Stimulated activated CD4-positive, alpha-beta T cell treated with anti-CD3 and anti-CD28 coated beads, TNF-alpha, amount 100 ng/mL, for 1 hour (primary cell): ENCODE measurements around the gene OSGEPL1.
"Not testable (repeated sequence)": the region's sequence is repeated elsewhere in the genome, so short reads cannot be mapped to it uniquely, and the experiment has no call there.

ENCODE experiments used
- DNase-seq, 3 donors: peaks; one replicate each; pipeline ENCODE4 v3.0.0-alpha.2; 2020; ENCODE audit warnings: low read depth in 3 of 3, low spot score in 1 of 3

OSGEPL1 gene, protein sequence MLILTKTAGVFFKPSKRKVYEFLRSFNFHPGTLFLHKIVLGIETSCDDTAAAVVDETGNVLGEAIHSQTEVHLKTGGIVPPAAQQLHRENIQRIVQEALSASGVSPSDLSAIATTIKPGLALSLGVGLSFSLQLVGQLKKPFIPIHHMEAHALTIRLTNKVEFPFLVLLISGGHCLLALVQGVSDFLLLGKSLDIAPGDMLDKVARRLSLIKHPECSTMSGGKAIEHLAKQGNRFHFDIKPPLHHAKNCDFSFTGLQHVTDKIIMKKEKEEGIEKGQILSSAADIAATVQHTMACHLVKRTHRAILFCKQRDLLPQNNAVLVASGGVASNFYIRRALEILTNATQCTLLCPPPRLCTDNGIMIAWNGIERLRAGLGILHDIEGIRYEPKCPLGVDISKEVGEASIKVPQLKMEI

DNA sequence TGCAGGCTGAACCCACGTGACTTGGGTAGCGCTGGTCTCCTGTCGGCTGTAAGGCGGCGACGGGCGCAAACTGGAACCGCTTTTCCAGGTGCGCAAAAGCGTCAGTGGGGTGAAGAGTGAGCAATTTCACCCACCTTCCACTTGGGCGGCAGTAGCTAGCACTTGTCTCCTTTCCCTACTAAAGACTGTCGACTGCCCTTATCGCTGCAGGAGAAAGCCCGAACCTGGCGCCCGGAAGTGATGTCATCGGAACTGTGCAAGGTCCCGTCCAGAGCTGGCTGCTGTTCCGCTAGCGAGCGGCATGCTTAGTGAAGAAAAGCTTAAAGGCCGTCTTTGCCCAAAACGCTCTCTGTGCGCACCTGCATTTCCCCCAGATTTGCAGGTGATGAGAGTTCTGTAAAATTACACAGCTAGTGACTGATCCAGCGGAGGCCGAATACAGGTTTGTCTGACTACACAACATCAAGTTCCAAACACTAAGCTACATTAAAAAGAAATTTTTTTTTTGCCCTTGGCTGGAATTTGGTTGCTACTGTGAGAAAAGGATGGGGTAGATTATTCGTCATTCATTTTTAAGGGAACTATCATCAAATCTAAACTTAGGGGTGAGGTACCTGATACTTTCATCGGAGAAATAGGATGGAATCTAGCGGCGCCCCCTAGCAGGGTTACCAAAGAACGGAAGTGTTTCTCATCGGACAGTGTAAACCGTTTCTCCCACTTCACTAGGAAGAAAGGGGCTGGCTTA lies at the start of gene OSGEPL1:
TSS of gene OSGEPL1 (minus strand) at position 242 of the 748 bp plus-strand sequence. CDS start 1,152 bp downstream, outside the sequence.
- peak; percentile 68 to 83 (median 75) for DNase-seq

DNA sequence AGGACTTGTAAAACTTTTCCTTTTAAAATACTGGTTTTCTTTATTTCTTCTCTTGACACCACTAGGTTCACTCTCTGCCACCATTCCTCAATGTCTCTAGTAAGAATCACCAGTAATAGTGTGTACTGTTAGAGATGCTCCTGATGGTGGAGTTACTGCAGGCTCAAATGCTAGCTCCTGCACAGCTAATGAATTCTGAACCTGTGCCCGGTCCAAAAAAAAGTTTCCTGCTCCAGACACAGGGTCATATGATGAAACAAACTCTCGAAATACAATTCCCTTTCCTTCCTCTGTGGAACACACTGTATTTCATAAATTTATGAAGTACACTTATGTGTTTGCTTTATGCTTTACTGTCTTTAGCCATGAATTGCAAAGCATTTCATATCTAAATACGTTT lies 40.8 kb upstream of the OSGEPL1 start:
- DNase-seq: no peak

DNA sequence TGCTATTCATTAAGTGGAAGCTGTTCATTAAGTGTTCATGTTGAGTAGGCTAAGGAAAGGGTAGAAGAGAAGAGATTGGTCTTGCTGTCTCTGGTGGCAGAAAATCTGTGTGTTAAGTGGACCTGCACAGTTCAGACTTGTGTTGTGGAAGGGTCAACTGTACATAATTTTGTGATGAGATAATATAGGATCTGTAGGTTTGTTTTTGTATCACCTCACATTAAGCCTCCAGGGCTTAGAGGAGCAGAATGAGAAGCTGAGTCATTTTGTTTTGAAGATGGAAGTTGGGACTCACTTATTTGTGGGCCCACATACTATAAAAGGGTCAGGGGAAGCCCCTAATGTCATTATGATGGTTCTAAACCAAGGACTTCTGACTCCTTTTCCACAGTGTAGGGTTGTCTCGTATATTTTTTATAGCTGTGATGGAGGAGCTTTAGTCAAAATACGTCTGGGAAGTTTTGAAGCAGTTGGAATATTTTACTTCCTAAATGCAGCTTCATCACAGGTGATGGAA lies 39.9 kb upstream of the OSGEPL1 start:
- no peak for DNase-seq

DNA sequence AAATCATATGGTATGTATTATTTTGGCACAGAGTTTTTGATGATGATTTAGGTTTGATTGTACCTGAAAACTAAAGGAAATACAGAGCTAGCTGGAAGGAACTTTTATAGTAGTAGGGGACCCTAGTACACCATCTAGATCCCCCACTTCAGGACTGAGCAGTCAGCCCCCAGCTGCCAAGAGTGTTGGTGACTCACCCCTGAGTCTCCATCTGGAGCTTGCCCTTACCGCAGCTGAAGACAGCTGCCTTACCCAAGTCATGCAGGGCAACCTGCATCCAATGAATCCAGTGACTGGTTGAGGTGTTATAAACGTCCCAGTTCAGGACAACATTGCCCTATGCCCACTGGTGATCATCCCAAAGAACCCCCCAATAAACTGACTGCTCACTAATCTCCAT lies 36.9 kb upstream of the OSGEPL1 start:
- no peak for DNase-seq

DNA sequence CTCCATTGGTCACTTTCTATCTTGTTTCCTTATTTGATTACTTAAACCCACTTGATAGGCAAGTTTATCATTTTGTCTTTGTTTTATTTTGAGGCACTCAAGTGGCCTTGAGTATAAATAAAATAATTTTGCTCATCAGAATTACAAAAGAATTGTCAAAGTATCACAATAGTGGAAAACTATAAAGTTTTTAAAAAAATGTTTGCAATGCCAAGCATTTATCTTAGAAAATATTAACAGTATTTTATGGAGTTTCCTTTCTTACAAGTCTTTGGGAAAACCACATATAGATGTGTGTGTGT lies 36.4 kb upstream of the OSGEPL1 start:
- DNase-seq: no peak

DNA sequence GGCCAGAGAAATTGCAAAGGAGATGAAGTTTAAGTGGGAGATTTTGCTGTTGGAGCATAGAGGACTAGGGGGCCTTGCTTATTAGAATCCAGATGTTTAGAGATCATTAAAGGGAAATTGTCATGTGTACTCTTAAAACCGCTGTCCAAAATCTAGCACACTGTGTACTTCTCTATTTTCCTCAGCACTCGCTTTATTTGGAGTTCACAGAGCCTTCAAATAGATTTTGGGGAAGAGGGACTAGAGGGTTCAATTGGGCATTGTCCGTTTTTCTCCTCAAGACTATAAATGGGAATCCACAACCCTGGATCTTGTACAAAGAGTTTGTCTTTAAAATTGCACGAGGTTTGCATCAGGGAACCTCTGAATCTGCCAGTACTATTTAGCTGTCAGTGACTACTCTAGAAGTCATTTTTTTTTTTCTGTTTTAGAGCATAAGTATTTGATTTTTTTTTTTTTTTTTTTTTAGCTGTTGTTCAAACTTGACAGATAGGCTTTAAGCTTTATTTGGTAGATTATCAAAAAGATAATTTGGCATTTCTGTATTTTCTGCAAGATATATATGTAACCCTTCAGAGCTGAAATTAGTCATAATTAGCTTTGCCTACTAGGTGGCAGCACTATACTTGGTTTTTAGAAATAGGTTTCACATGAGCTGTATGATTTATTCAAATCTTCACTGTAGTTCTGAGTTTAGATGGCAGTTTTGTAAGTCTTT lies 35.9 kb upstream of the OSGEPL1 start:
- no peak for DNase-seq

DNA sequence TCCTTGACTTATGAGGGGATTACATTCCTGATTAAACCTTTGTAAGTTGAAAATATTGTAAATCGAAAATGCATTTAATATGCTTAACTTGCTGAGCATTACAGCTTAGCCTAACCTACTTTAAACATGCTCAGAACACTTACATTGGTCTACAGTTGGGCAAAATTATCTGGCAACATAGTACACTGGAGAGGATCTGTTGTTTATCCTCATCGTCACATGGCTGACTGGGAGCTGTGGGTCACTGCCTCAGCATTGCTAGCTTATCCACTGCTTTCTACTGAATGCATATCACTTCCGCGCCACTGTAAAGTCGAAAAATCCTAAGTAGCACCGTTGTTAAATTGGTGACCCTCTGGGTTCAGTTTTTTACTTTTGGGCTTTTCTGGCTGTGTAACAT lies 35.3 kb upstream of the OSGEPL1 start:
- DNase-seq: no peak

DNA sequence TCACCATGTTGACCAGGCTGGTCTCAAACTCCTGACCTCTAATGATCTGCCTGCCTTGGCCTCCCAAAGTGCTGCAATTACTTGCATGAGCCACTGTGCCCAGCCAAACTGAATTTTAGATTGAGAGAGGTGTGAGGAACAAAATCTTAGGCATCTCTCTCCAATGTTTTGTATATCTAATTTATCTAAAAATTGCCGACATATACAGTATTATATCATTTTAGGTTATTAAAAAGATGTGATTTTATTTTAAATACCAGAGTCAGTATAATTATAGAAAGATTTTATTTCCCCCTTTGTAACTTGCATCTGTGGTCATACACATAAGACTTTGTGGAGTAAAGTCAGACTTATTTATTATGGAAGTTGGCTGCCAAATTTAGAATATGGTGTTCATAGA lies 31.7 kb upstream of the OSGEPL1 start:
- DNase-seq: no peak

DNA sequence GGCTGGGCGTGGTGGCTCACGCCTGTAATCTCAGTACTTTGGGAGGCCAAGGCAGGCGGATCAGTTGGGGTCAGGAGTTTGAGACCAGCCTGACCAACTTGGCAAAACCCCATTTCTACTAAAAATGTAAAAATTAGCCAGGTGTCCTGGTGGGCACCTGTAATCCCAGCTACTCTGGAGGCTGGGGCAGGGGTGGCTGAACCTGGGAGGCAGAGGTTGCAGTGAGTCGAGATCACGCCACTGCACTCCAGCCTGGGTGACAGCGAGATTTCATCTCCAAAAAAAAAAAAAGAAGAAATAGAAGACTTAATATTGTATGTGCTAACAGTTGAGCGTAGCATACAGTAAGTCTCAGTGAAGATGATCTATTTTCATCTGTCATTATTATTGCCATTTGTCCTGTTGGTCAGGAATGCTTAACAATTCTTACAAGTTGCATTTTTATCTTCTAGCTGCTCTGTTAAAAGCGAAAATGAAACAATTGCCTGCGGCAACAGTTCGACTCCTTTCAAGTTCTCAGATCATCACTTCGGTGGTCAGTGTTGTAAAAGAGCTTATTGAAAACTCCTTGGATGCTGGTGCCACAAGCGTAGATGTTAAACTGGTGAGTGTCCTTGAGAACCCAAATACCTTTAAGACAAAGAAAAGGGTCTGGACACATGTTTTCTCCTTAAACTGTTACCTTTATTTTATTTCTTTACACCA lies 28.9 kb upstream of the OSGEPL1 start:
- no peak for DNase-seq

DNA sequence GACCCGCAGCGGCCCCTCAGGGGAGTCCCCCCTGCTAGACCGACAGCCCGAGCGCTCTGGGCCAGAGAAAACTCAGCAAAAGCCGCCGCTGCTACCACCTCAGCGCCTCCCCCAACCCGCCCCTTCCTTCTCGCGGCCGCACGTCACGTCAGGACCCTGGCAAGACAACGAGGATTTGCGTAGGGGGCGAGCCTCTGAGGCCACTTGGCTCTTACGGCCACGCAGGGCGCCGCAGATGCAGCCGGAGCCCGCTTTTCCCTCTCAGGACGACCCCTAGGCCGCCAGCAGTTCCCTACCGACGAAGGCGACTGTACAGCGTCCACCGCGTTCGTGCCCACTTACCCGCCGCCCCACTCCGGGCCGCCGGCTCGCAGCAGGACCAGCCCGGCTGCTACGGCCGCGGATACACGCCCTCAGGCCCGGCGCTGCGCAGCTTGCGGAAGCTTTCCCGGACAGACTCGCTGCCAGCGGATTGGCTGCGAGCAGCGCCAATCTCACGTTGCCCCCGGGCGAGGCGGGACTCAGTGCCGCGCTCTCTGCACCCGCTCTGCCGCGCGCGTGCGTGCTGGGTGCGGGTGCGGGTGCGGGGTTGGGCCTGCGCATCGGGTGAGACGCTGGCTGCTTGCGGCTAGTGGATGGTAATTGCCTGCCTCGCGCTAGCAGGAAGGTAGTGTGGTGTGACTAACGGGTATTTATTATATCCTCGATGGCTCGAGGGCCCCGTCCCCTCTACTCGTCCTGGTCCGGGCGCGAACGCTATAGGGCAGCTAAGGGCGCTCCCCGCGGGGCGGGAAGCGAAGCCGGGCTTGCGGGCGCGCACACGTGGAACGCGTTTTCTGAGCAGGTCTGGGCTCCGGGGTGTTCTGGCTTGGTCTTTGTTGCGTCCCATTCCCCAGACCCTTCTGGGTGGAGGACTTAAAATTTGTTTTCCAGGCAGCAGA lies 21.6 kb upstream of the OSGEPL1 start, which contains the start of the genes ORMDL1 and PMS1:
TSS of gene ORMDL1 (minus strand) at position 413 of the 941 bp plus-strand sequence. CDS start 1,744 bp downstream, outside the sequence.
TSS of gene PMS1 (plus strand) at position 524 of the 941 bp plus-strand sequence. CDS start 7,360 bp downstream, outside the sequence.
- peak; percentile 80 to 89 (median 82) for DNase-seq

DNA sequence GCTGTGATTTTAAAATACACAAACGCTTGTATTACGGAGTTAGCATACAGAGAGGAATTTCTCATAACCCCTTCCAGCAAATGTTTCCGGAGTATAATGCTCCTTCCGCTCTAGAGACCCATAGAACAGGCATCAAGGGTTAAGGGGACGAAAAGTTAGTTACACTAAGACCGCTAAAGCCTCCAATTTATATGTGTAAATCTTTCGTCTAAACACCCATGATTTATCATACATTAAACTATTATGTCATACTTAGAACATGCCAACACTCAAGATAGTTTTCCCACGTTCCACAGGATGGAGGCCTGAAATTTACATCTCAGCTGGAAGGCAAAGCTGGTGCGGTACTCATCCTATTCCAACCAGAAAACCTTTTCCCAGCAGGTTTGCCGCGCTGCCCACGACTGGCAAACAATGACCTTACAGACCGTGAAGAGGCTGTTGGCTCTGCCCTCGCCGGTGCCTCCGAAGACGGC lies 20.9 kb upstream of the OSGEPL1 start:
- no peak for DNase-seq

DNA sequence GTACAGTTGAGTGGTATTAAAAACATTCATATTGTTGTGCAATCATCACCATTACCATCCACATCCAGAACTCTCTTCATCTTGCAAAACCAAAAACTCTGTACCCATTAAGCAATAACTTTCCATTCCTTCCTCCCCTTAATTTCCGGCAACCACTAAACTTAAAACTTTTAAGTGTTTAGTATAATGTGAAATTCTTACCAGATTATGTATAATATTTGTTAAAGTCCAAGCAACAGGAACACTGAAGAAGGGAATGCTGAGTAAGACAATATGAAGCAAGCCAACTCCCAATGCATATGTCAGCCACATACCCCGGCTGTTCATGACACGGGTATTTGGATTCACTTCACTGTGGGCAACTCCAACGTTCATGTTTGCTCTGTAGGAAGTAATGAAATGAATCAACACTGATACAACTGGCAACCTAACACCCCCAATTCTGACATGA lies 19.7 kb upstream of the OSGEPL1 start:
- no peak for DNase-seq

DNA sequence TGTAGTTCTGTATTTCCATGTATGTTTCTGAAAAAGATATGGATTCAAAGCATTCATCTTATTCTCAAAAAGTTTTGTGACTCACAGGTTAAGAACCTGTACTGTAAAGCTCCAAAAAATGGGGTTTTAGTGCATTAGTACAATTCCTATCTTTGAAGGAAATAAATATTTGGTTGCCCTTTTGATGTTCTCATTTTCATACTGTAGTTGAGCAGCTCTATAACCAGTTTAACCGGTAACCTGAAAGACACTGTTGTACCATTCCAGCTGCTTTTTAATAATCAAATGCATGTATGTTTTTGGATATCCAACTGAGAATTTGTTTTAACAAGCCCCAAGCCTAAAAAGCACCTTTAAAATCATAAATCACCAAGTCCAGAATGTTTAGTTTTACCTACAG lies 9.6 kb upstream of the OSGEPL1 start:
- DNase-seq: no peak

DNA sequence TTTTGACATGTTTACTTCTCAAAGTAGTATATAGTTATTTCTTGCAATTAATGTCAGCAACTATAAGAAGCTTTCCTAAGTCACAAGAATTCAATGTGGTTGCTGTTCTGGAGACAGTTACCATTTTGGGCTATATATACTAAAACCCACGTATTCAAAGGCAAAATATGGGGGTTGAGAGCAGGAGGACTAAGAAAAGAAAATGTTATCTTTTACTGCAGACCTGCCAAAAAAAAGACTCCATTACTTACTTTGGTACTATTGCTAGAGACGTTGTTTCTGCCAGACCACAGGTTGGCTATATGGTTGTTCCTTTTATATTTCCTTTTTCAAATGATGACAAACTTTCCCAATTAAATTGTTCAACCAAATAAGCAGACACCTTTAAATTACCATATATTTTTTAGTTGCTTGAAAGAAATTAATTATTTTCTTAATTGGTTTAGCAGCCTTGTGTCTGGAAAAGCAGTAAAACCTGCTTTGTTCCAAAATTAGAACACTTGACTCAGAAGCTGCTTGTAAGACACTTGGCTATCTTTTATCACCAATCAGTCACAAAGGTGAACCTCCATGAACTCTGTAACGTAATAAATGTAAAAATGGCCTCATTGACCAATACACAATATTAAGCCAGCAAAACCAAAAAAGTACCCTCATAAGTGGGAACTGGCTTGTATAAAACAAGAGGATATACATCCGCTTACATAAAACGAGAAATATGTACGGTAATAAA lies 8.2 kb upstream of the OSGEPL1 start:
- DNase-seq: no peak

DNA sequence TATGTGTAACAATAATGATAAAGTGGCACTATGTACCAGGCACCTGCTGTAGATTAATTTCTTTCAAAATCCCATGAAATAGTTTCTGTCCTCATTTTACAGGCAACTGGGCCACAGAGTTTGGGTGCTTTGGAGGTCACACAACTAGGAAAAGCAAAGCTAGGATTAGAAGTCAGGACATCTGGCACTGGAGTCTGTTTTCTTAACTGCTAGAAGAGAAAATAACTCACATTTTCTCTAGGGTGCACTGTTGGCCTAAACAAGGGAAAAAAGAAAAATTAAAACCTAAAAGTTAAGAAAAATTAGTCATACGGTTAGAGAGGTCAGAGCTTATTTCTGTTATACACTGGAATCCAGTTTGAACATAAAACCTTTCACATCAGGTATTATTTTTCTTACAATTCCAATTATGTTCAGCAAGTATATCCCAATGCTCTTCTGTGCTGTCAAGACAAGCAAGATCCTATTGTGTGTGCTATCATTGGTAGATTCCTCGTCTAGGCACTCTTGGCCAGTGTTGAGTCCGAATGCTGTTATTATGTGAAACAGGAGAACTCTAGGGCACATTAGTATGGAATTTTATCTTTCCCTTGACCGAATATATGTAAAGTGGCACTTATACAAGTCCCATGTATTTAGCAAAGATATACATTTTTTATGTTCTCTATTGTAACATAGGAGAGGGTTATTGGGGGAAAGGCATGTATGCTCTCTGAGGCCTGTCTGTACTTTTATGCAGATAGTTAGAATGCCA lies 1.5 kb upstream of the OSGEPL1 start:
- DNase-seq: no peak

DNA sequence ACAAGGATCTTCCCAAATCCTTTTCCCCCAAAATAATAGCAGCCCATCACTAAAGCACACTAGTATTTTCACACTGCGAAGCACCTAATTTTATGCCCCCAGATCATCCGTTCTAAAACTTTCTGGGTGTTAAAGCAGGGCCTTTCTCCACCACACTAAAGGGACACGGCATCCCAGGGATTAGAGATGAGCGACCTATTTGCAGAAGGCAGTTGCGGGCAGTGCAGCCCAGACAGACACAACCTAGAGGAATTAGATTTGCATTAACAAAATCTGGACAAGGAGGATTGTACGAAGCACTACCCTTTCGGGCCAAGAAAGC lies 402 bp downstream of the OSGEPL1 start:
- no peak for DNase-seq

DNA sequence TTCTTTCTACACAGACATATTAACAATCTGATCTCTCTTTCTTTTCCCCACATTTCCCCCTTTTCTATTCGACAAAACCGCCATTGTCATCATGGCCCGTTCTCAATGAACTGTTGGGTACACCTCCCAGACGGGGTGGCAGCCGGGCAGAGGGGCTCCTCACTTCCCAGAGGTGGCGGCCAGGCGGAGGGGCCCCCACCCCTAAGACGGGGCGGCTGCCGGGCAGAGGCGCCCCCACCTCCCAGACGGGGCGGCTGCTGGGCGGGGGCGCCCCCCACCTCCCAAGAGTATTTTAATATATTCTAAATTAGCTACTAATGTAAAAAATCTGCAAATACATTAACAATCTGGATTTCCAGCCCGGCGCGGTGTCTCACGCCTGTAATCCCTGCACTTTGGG lies 2.4 kb downstream of the OSGEPL1 start:
- not testable (repeated sequence) for DNase-seq

DNA sequence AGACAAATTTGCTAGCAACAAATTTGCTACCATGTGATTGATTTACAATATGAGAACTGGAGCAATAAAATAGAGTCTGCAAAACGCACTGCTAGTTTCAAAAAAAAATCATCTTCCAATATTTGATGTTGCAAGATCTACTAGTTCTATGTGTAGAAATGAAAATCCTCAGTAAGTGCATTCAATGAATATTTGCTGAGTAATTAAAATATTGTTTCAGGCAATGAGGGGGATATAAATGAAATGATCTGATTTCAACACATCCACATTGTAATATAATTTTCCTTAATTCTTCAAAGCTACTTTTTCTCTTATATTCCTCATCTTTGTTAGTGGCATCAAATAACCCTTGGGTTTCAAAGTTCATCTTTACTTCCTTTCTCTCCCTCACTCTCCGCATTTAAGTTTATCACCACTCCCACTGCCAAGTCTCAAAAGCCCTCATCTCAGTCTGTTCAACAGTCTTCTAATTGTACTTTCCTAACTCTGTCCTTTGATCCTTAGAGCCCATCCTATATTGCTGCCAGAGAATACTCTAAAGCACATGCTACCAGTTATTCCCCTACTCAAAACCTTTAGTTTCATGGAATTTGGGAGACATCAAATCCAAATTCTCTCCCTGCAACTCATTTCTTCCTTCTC lies 6.2 kb downstream of the OSGEPL1 start:
- no peak for DNase-seq
